Duodenal mucosa (tissue), 2 donors: Measurements from ENCODE around the gene FOXN3.

ENCODE experiments used
- H3K27ac ChIP-seq: one replicate; pipeline ENCODE4 v1.7.0; 2013; ENCODE audit warnings: low read depth, low read length
- H3K27me3 ChIP-seq, 2 donors: one replicate each; pipeline ENCODE4 v1.7.0; 2013; ENCODE audit warnings: low read length in 2 of 2, control low read depth in 1 of 2; ENCODE audit not compliant: insufficient read depth in 2 of 2, control insufficient read depth in 1 of 2
- H3K36me3 ChIP-seq, 2 donors: one replicate each; pipeline ENCODE4 v1.7.0; 2013; ENCODE audit warnings: low read length in 2 of 2, control low read depth in 1 of 2; ENCODE audit not compliant: insufficient read depth in 2 of 2, control insufficient read depth in 1 of 2
- H3K4me1 ChIP-seq, 2 donors: one replicate each; pipeline ENCODE4 v1.7.0; 2013; ENCODE audit warnings: low read length in 2 of 2, control low read depth in 1 of 2; ENCODE audit not compliant: insufficient read depth in 2 of 2, control insufficient read depth in 1 of 2
- H3K4me3 ChIP-seq, 2 donors: one replicate each; pipeline ENCODE4 v1.7.0; 2013; ENCODE audit warnings: low read length in 2 of 2, low read depth in 1 of 2
- H3K9ac ChIP-seq, 2 donors: one replicate each; pipeline ENCODE4 v1.7.0; 2013; ENCODE audit warnings: low read length in 2 of 2, low read depth in 1 of 2
- H3K9me3 ChIP-seq, 2 donors: one replicate each; pipeline ENCODE4 v1.7.0; 2013; ENCODE audit warnings: low read length in 2 of 2, control low read depth in 1 of 2; ENCODE audit not compliant: control insufficient read depth in 1 of 2

The FOXN3 gene

DNA sequence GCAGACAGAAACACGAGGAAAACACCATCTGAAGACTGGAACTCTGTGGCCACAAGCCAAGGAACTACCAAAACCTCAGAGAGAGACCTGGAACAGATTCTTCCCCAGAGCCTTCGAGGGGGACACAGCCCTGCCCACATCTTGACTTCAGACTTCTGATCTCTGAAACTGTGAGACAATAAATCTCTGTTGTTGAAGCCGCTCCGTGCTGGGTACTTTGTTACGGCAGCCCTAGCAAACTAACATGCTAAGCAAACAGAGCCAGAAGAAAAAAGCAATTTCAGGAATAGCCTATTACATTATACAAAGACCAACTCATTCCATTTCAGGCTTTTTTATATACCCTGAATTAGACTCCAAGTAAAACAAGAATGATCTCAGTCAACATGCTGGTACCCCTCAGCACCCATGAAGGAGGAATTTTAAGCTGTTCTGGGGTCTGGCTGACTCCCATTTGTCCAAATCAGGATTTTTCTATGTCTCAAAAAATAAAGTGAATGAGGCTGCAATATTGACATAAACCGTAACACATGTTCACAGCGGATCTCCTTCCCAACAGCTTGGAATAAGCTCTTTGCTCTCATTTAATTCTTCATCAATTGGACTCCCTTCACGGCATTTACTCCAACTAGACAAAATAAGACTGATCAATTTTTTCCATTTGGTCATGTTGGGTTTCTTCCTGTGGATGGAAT, 190.1 kb downstream of the FOXN3 start:
- no peaks in the 10 kb centered on the region for H3K9me3 ChIP-seq
- H3K36me3 ChIP-seq = peaks cover 0 to 5% of the 10 kb centered on the region in 2 donors
- no peak overlapping the region for H3K4me3 ChIP-seq
- H3K27ac ChIP-seq = no peak overlapping the region
- no peaks in the 10 kb centered on the region for H3K4me1 ChIP-seq
- H3K27me3 ChIP-seq = no peaks in the 10 kb centered on the region
- H3K9ac ChIP-seq = no peak overlapping the region

DNA sequence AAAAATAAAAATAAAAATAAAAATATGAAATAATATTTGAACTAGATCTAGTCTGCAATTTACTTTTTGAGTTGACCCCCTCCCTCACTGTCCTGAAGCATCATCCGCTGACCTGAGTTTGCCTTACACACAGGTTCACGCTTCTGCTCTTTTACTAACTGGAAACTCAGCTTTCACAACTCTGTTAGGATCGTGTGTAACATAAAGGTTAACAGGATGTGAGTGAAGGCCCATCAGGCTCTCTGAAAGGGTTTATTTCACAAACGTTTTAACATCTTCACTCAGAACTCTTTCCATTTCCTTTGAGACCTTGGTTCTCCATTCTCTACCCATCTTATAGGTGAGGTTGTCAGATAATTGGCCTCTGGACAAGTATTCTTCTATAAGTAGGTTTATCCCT, 191.4 kb downstream of the FOXN3 start:
- Histone ChIP-seq H3K36me3 (peaks cover 0 to 6% of the 10 kb centered on the region in 2 donors), H3K4me1 (peaks cover 8 to 9% of the 10 kb centered on the region in 2 donors), H3K27me3 (no peaks in the 10 kb centered on the region), H3K4me3 (no peak overlapping the region), H3K27ac (no peak overlapping the region), H3K9ac (no peak overlapping the region), H3K9me3 (no peaks in the 10 kb centered on the region)

DNA sequence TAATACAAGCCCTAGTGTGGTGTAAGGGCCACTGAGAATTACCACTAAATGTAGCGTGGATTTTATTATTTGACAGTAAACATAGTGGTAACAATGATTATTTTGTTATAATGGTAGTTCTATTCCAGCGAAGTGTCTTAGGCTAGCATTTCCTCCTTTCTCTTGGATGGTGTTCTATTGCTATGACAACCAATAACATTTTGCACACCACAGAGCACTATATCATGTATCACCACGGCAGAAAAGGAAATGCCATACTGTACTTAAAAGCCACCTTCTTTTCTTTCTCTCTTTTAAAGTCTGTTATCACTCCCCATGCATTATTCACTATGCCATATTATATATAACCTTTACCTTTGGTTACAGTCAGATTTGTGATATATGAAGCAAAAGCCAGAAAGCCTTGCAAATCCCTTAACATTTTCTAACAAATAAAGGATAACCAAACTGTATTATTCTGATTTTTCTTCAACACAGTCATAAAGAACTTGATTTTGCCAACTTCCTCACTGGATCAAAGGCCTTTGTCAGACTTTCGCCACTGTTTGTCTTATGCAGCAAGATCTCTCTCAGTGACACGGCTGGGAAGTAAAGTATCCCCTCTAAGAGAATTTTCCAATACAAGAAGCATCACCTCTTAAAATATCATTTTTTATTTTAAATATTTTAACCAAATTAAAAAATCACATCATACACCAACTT, 195.8 kb downstream of the FOXN3 start:
- Histone ChIP-seq H3K4me3 (no peak overlapping the region), H3K27ac (no peak overlapping the region), H3K36me3 (peaks cover 8 to 22% of the 10 kb centered on the region in 2 donors), H3K9ac (no peak overlapping the region), H3K9me3 (no peaks in the 10 kb centered on the region), H3K4me1 (peaks cover 11% of the 10 kb centered on the region in 2 donors), H3K27me3 (no peaks in the 10 kb centered on the region)

DNA sequence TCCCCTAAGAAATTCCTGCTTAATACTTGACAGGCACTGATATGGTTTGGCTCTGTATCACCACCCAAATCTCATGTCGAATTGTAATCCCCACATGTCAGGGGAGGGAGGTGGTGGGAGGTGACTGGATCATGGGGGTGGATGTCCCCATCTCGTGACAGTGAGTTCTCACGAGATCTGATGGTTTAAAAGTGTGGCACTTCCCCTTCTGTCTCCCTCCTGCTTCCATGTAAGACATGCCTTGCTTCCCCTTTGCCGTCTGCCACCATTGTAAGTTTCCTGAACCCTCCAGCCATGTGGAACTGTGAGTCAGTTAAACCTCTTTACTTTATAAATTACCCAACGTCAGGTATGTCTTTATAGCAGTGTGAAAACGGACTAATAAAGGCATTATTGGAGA, 198.0 kb downstream of the FOXN3 start:
- Histone ChIP-seq H3K4me1 (peaks cover 23 to 30% of the 10 kb centered on the region in 2 donors), H3K4me3 (no peak overlapping the region)

DNA sequence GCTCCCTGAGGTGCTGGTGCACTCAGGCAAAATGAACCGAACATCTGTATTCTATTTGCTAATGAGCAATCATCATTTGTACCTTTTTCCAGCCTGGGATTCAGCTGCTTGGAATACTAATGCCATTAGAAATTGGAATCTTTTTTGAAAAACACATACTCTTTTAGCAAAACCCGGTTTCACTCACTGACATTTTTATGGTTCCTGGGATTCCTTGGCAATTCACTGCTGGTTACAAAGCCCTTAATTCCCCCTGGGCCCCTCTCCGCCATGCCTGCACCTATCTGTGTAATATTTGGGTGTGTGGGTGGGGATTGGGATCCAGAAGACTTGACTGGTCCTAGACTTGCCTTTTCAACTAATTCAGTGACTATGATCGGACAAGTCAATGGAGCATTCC, 199.1 kb downstream of the FOXN3 start:
- H3K4me3 ChIP-seq = no peak overlapping the region
- peaks cover 23 to 31% of the 10 kb centered on the region in 2 donors for H3K4me1 ChIP-seq
- H3K36me3 ChIP-seq = peaks cover 8 to 20% of the 10 kb centered on the region in 2 donors
- H3K9ac ChIP-seq = no peak overlapping the region
- no peaks in the 10 kb centered on the region for H3K27me3 ChIP-seq
- H3K9me3 ChIP-seq = no peaks in the 10 kb centered on the region
- H3K27ac ChIP-seq = no peak overlapping the region

More for the DNA sequence above, 198.0 kb downstream of the FOXN3 start:
- no peak overlapping the region for H3K27ac ChIP-seq
- H3K36me3 ChIP-seq = peaks cover 8 to 22% of the 10 kb centered on the region in 2 donors
- no peak overlapping the region for H3K9ac ChIP-seq
- H3K9me3 ChIP-seq = no peaks in the 10 kb centered on the region
- H3K27me3 ChIP-seq = no peaks in the 10 kb centered on the region

DNA sequence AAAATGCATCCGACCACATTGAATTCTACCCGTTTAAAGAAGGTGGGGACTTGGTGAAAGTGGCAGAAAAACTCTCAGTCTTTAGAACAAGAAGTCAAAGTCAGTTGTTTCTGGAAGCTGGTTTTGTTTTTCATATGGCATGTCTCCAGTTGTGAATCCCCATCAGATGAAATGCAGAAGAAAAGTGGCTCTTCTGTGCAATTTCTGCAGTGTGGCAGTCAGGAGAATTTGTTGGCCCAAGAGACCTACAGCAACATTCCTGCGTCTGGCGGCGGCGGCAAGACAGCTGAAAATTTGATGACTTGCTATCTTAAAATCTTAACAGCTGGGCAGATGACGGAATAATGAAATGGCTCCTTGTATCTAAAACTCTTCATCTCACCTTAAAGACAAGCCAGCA, 201.5 kb downstream of the FOXN3 start:
- Histone ChIP-seq H3K36me3 (peaks cover 8 to 21% of the 10 kb centered on the region in 2 donors), H3K9ac (no peak overlapping the region), H3K4me1 (peaks cover 15 to 22% of the 10 kb centered on the region in 2 donors), H3K9me3 (no peaks in the 10 kb centered on the region), H3K27ac (no peak overlapping the region), H3K27me3 (no peaks in the 10 kb centered on the region), H3K4me3 (no peak overlapping the region)

DNA sequence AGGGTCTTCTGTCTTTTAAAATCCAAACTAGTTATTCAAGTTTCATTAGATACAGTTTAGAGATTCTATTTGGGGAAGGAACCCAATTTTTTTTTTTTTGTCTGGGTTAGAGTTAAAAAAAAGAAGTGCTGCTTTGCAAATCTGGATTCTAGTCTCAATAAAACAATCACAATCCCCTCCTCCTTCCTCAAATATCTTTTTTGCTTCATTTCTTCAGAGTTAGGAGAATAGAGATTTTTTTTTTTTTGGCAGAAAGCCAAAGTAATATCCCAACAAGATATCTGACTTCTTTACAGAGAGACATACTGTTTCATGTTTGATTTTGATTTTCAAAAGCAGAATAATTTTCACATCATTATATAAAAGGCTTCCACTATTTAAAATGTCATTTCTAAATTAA, 201.9 kb downstream of the FOXN3 start:
- Histone ChIP-seq H3K9me3 (no peaks in the 10 kb centered on the region), H3K36me3 (peaks cover 8 to 17% of the 10 kb centered on the region in 2 donors), H3K4me3 (no peak overlapping the region), H3K4me1 (peaks cover 15 to 22% of the 10 kb centered on the region in 2 donors), H3K9ac (no peak overlapping the region), H3K27ac (no peak overlapping the region), H3K27me3 (no peaks in the 10 kb centered on the region)

DNA sequence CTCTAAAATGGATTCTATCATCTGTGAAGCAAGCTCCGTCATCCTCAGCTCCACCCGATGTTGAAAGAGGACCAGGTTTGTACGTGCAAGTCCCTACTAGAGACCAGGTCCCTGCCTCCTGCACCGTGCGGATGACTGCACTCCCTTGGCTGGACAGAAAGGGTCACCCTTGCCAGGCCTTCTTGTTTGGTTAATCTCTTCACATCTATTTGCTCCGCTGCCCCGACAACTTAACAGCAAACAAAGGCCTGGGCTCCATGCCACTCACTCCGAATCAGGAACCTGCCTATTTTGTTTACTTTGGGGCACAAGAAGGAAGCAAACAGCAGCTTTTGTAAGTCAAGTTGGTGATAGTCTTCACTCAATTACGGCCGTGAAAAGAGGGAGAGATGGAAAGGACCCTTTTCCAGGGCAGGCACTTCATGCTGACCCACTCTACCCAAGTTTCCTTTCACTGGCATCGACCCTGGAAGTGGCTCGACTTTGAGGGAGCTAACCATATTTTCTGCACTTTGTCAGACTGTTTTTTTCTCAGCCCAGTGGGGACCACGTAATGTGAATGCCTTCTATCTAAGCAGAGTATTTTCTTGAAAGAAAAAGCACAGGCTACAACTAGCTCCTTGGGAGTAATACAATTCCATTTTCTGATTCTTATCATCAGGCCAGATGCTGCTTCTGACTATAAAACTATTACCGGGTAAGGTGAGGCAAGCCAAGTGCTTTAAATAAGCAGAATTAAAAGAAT, 202.6 kb downstream of the FOXN3 start:
- H3K4me3 ChIP-seq = no peak overlapping the region
- no peaks in the 10 kb centered on the region for H3K27me3 ChIP-seq
- peaks cover 5 to 14% of the 10 kb centered on the region in 2 donors for H3K36me3 ChIP-seq
- no peaks in the 10 kb centered on the region for H3K9me3 ChIP-seq
- no peak overlapping the region for H3K9ac ChIP-seq
- H3K4me1 ChIP-seq = peaks cover 15 to 22% of the 10 kb centered on the region in 2 donors
- no peak overlapping the region for H3K27ac ChIP-seq

DNA sequence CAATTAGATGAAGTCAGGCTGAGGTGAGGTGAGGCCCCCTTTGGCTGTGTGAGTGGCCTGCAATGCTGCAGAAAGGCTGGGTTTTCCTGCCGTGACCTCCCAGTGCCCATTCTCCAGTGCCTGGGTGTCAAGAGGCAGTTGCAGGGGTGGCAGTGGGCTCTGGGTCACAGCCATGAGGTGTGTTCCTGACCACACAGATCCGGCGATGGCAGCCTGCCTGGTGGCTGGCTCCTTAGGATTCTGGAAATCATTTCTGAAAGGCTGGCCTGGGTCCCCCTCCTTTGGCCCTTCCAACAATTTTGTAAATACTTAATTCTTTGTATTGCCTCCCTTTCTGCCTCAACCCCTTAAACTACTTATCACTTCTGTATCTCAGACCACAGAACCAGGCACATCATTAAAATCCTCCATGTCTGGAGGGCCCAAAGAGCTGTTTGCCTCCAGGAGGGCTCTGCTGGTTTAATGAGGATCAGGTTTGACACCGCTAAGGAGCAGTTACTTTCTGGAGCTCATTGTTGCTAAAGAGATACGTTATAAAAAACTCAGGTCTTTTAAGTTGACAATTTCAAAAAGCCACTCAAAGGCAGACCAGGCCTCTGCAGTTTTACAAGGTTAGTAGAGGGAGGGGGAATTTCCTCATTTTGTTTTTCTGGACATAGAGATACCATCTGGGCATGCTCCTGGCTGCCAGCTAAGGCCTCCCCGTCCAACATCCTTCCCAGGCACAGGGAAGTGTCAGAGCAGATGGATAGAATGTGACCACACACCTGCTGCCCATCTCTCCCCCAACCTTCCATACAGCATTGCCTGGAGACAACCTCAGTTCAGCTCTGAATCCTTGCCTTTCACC, 204.4 kb downstream of the FOXN3 start:
- H3K9me3 ChIP-seq = no peaks in the 10 kb centered on the region
- H3K4me1 ChIP-seq = peaks cover 15 to 22% of the 10 kb centered on the region in 2 donors

More for the DNA sequence above, 204.4 kb downstream of the FOXN3 start:
- Histone ChIP-seq H3K36me3 (peaks cover 0 to 10% of the 10 kb centered on the region in 2 donors), H3K4me3 (no peak overlapping the region), H3K27ac (no peak overlapping the region), H3K27me3 (no peaks in the 10 kb centered on the region), H3K9ac (no peak overlapping the region)
